ENCODE measurements around the gene CACNA1S. TPM values are rescaled to one million over a fixed set of nuclear protein-coding genes. Genes with fewer than 3 reads are reported as not detected.

CACNA1S gene
- total and polyA plus RNA-seq, 2 of the 8 experiments (the other 6 are each of a cell fraction or from before 2014, with no cell fraction given) = 0.06 TPM; not detected in 1

- H2BK12ac ChIP-seq (ENCODE audit: low read depth, low read length) = no peak overlapping the region
- WGBS, 2 experiments (ENCODE audit: extremely low coverage in 1 of 2, insufficient coverage in 1 of 2, insufficient read length in 1 of 2, insufficient replicate concordance in 2 of 2, low coverage in 1 of 2, low lambda C conversion rate in 2 of 2, missing lambda C conversion rate in 1 of 2) = 86% methylated on average over 5 of the region's 5 CpGs; no CpG with 5 or more reads in 1 of the 2 experiments
- H4K91ac ChIP-seq (replicated peaks; ENCODE audit: insufficient read length, low read length) = no peak overlapping the region
- DNase-seq (ENCODE audit: low read depth in 1 of 2, low spot score in 2 of 2) (no peak), FAIRE-seq (no peak)
- H3K14ac ChIP-seq (ENCODE audit: insufficient read length) = no peak overlapping the region
- peaks cover 3 to 5% of the 10 kb centered on the region in 2 experiments for H4K20me1 ChIP-seq (replicated peaks in 1 of 2; ENCODE audit: control insufficient read depth in 1 of 2, insufficient read depth in 2 of 2, low read length in 2 of 2)
- H3K79me2 ChIP-seq (ENCODE audit: control insufficient read depth in 1 of 2, insufficient read depth in 2 of 2, low read length in 2 of 2) = peaks cover 0 to 33% of the 10 kb centered on the region in 2 experiments; a peak in 3 of 4 replicates
- no peak overlapping the region for H3K56ac ChIP-seq (replicated peaks; ENCODE audit: insufficient read length, low read depth, low read length)
- H2BK15ac ChIP-seq (ENCODE audit: low read length) = 0 out of 2 replicates have a peak overlapping the region, but pooled peaks have one; percentile 84
- no peak overlapping the region for H2AK5ac ChIP-seq (ENCODE audit: low read depth, low read length)
- H3K27ac ChIP-seq (ENCODE audit: low read depth, low read length) = no peak overlapping the region
- no peak overlapping the region for H3K4me3 ChIP-seq (ENCODE audit: extremely low read depth in 1 of 4, insufficient read depth in 2 of 4, low read depth in 3 of 4, low read length in 4 of 4)
- H4K8ac ChIP-seq (ENCODE audit: extremely low read depth, insufficient read depth, low read length) = no peak overlapping the region
- no peak overlapping the region for H3K18ac ChIP-seq (ENCODE audit: extremely low read depth, low read length)
- H2BK5ac ChIP-seq (ENCODE audit: low read depth, low read length) = no peak overlapping the region
- no peak overlapping the region for H2AFZ ChIP-seq (ENCODE audit: low read length)
- no peak overlapping the region for H3K4ac ChIP-seq (replicated peaks; ENCODE audit: insufficient read length, low read depth, low read length)
- peaks cover 1% of the 10 kb centered on the region; the same call in 1 of the 2 replicates for H3K23me2 ChIP-seq (ENCODE audit: low read depth, low read length)
- H3K9ac ChIP-seq (replicated peaks in 1 of 4; ENCODE audit: extremely low read depth in 1 of 4, low read depth in 3 of 4, low read length in 3 of 4) = no peak overlapping the region; a peak in 1 of 7 replicates
- ChIA-PET CTCF (ENCODE audit: partially characterized antibody) (interaction anchor here (0.8 to 23.5 kb wide), 11 partner anchors 10 to 103 kb away, joined by 4 to 532 read pairs (median 13); no protein-coding TSS in a partner anchor), POLR2A (ENCODE audit: partially characterized antibody) (interaction anchor here (1.4 to 3.4 kb wide), 2 partner anchors 10 to 19 kb away, joined by 3 to 33 read pairs; no protein-coding TSS in a partner anchor)
- no peaks in the 10 kb centered on the region for H3K27me3 ChIP-seq (replicated peaks in 1 of 4; ENCODE audit: control insufficient read depth in 3 of 4, extremely low read depth in 1 of 4, insufficient read depth in 3 of 4, low read length in 3 of 4)
- no peak overlapping the region for H3K4me2 ChIP-seq (ENCODE audit: insufficient read depth in 1 of 2, low read depth in 2 of 2, low read length in 2 of 2)
- H3K4me1 ChIP-seq (replicated peaks in 1 of 4; ENCODE audit: control insufficient read depth in 3 of 4, insufficient read depth in 4 of 4, low read length in 3 of 4) = peaks cover 10 to 24% (median 16%) of the 10 kb centered on the region in 4 experiments
- TF ChIP-seq CHD1 (IDR thresholded peaks at IDR 0.05; ENCODE audit: low read depth, low read length) = no peak
- TF ChIP-seq TCF12 (IDR thresholded peaks at IDR 0.05; ENCODE audit: low read depth, low read length) = no peak
- TF ChIP-seq SP2 (IDR thresholded peaks at IDR 0.05; ENCODE audit: low read length) = no peak
- no peak for TF ChIP-seq YY1 (IDR thresholded peaks at IDR 0.05; ENCODE audit: low read depth, low read length)
- TF ChIP-seq KDM4A (IDR thresholded peaks at IDR 0.05; ENCODE audit: low read depth, low read length, severe bottlenecking) = no peak
- no peak for TF ChIP-seq CREB1 (IDR thresholded peaks at IDR 0.05)
- no peak for TF ChIP-seq SUZ12 (IDR thresholded peaks at IDR 0.05; ENCODE audit: low read length)
- no peak for TF ChIP-seq PHF8 (conservative IDR thresholded peaks at IDR 0.05; ENCODE audit: low read depth, low read length)
- TF ChIP-seq KDM5A (IDR thresholded peaks at IDR 0.05; ENCODE audit: low read length) = no peak
- no peak for TF ChIP-seq JUND (IDR thresholded peaks at IDR 0.05; ENCODE audit: low read length)
- H3K23ac ChIP-seq (ENCODE audit: insufficient read length) = no peak overlapping the region
- no peaks in the 10 kb centered on the region for H3K36me3 ChIP-seq (ENCODE audit: control insufficient read depth in 2 of 4, insufficient read depth in 4 of 4, low read length in 3 of 4)
- H2BK120ac ChIP-seq (replicated peaks; ENCODE audit: low read depth, low read length) = no peak overlapping the region
- no peak overlapping the region for H4K5ac ChIP-seq (ENCODE audit: insufficient read length, low read depth, low read length)
- H2BK20ac ChIP-seq (ENCODE audit: low read length) = 0 out of 2 replicates have a peak overlapping the region, but pooled peaks have one; percentile 13
- no peaks in the 10 kb centered on the region for H3K9me3 ChIP-seq (ENCODE audit: insufficient read depth in 2 of 2, low read depth in 1 of 2, low read length in 1 of 2)
- H3K79me1 ChIP-seq (ENCODE audit: low read depth, low read length) = peaks cover 18% of the 10 kb centered on the region
Measured at GRCh38 chr1:201015551-201016091, 96.6 kb downstream of the CACNA1S start.

Measured in H1 (cell line).